Testis (tissue), 3 donors: ENCODE results near the gene HBG2. TPM values are rescaled to one million over a fixed set of nuclear protein-coding genes. Genes with fewer than 3 reads are reported as not detected.

Experiments used
- DNase-seq: peaks from one replicate; pipeline ENCODE4 v3.0.0-alpha.2; 2019
- H3K27ac ChIP-seq, 2 donors: fragments of 200-600 bp; sonication (generic); one replicate each; pipeline ENCODE4 v1.5.1; 2019
- H3K27me3 ChIP-seq: fragments of 200-600 bp; sonication (generic); one replicate; pipeline ENCODE4 v1.5.1; 2019
- H3K36me3 ChIP-seq: fragments of 200-600 bp; sonication (generic); one replicate; pipeline ENCODE4 v1.5.1; 2017; ENCODE audit warnings: low read depth; ENCODE audit errors: missing control alignments
- H3K4me1 ChIP-seq: fragments of 200-600 bp; sonication (generic); one replicate; pipeline ENCODE4 v1.5.1; 2019
- H3K4me3 ChIP-seq, 2 donors: fragments of 200-600 bp; sonication (generic); one replicate each; pipeline ENCODE4 v1.5.1; 2017 to 2019
- H3K9me3 ChIP-seq: fragments of 200-600 bp; sonication (generic); one replicate; pipeline ENCODE4 v1.5.1; 2017
- CTCF ChIP-seq, 3 experiments: fragments of 450-650 bp in 2 of 3; fragments of 200-600 bp in 1 of 3; sonication (generic) in 1 of 3; IDR thresholded peaks; one replicate each; pipeline ENCODE4 v1.5.1; 2016 to 2019; ENCODE audit warnings: antibody characterized with exemption in 3 of 3, mild to moderate bottlenecking in 2 of 3, moderate library complexity in 1 of 3
- POLR2A ChIP-seq: fragments of 450-650 bp; IDR thresholded peaks from one replicate; pipeline ENCODE4 v1.6.1; 2017; ENCODE audit warnings: antibody characterized with exemption, mild to moderate bottlenecking, moderate library complexity
- WGBS, 2 donors: methylation state at CpG; one replicate each; pipeline ENCODE4 v1.1.5; 2018; 5-methylcytosine and 5-hydroxymethylcytosine counted together
- intact Hi-C: fragments of 100-400 bp; cut with DNase I; formaldehyde crosslinking; loops from one replicate; pipeline ENCODE4 v1.15.1; 2023; ENCODE audit warnings: low total_unique reads
- polyA plus RNA-seq: library from polyadenylated mRNA; stranded (reverse); fragments of 350-450 nt; fragmentation: Illumina TruSeq; extraction: RNeasy Lipid Tissue Mini Kit (QIAGEN cat#74804); gene quantifications from one replicate; pipeline ENCODE4 v1.2.3, GENCODE V29; 2014; ENCODE audit warnings: low read depth, low replicate concordance; ENCODE audit not compliant: insufficient read depth
- total RNA-seq, 2 donors: library from RNA; depleted of rRNA; stranded (reverse); fragments of >200 nt; gene quantifications; one replicate each; pipeline ENCODE4 v1.2.3, GENCODE V29; 2016

HBG2 gene
- total and polyA plus RNA-seq, 3 donors from 2014 or later: not detected

GRCh38 chr11:5290106-5290505 lies 35.5 kb upstream of the HBG2 start:
- intact Hi-C loops: no loop called here
- Histone ChIP-seq H3K4me1 (no peaks in the 10 kb centered on the region), H3K36me3 (no peaks in the 10 kb centered on the region), H3K4me3 (no peak overlapping the region), H3K27me3 (no peaks in the 10 kb centered on the region), H3K27ac (no peak overlapping the region), H3K9me3 (no peaks in the 10 kb centered on the region)
- 83 to 98% methylated on average over 1 of the region's 1 CpG for WGBS, 2 donors
- TF ChIP-seq POLR2A (no peak), CTCF (IDR thresholded peaks at IDR 0.05) (no peak)
- no peak for DNase-seq

DNA sequence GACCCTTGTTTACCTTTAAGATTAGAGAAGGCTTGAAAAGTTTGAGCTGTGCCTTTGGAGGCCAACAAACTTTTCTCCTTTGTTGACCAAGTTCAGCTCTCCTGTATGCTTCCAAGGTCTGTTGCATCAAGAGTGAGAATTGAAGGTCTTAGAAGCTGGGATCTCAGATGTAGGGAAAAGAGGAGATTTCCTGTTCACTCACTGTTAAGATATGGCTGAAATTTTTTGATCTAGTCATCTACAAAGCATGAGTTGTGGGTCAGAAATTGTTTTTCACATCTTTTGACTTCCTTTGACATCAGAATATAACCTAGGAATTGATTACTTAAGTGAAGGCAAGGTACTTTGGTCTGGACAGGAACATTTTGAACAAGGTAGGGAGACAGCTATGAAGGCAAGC lies 35.1 kb upstream of the HBG2 start:
- no peak overlapping the region for H3K27ac ChIP-seq
- TF ChIP-seq POLR2A: no peak
- no peak for TF ChIP-seq CTCF (IDR thresholded peaks at IDR 0.05)
- no peaks in the 10 kb centered on the region for H3K9me3 ChIP-seq
- no peaks in the 10 kb centered on the region for H3K36me3 ChIP-seq
- H3K27me3 ChIP-seq: no peaks in the 10 kb centered on the region
- intact Hi-C loops: no loop called here
- no peaks in the 10 kb centered on the region for H3K4me1 ChIP-seq
- no peak for DNase-seq
- no peak overlapping the region for H3K4me3 ChIP-seq

DNA sequence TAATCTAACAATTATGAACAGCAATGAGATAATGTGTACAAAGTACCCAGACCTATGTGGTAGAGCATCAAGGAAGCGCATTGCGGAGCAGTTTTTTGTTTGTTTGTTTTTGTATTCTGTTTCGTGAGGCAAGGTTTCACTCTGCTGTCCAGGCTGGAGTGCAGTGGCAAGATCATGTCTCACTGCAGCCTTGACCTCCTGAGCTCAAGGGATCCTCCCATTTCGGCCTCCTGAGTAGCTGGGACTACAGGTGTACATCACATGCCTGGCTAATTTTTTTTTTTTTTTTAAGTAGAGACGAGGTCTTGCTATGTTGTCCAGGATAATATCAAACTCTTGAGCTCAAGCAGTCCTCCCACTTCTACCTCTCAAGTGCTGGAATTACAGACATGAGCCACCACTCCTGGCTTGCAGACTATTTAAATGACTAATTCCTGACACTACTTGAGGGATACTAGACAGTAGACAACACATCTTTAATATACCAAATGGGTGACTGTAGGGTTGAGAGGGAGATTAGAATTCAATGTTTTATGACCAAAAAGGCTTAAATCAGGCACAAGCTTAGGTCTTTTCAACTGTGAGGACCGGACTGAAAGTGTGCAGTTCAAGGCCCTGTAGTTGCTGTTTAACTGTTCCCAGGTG lies 34.4 kb upstream of the HBG2 start:
- DNase-seq: no peak

GRCh38 chr11:5288108-5288905 lies 33.7 kb upstream of the HBG2 start:
- H3K36me3 ChIP-seq: no peaks in the 10 kb centered on the region
- DNase-seq: no peak
- H3K27ac ChIP-seq: no peak overlapping the region
- intact Hi-C loops: no loop called here
- 79 to 82% methylated on average over 7 of the region's 7 CpGs for WGBS, 2 donors
- no peaks in the 10 kb centered on the region for H3K9me3 ChIP-seq
- H3K27me3 ChIP-seq: no peaks in the 10 kb centered on the region
- no peak overlapping the region for H3K4me3 ChIP-seq
- H3K4me1 ChIP-seq: no peaks in the 10 kb centered on the region
- TF ChIP-seq POLR2A (no peak), CTCF (IDR thresholded peaks at IDR 0.05) (no peak)

More for the DNA sequence above, 34.4 kb upstream of the HBG2 start:
- 80 to 88% methylated on average over 6 of the region's 6 CpGs for WGBS, 2 donors
- H3K27ac ChIP-seq: no peak overlapping the region
- intact Hi-C loops: no loop called here
- H3K36me3 ChIP-seq: no peaks in the 10 kb centered on the region
- H3K9me3 ChIP-seq: no peaks in the 10 kb centered on the region
- TF ChIP-seq POLR2A: no peak
- H3K4me1 ChIP-seq: no peaks in the 10 kb centered on the region
- H3K27me3 ChIP-seq: no peaks in the 10 kb centered on the region
- no peak overlapping the region for H3K4me3 ChIP-seq

DNA sequence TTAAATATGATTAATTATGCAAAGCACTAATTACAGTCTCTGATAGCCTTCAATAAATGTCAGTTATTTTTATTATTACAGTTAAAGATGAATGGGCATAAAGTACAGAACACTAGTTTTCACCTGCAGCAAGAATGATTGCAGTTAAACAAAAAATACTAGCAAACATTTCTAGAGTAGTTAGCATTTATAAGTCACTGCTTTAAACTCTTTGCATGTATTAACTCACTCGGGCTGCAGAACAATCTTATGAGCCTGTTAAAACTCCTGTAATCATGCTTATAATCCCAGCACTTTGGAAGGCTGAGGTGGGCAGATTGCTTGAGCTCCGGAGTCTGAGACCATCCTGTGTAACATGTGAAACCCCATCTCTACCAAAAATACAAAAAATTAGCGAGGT lies 32.3 kb upstream of the HBG2 start:
- Histone ChIP-seq H3K27me3 (no peaks in the 10 kb centered on the region), H3K27ac (no peak overlapping the region), H3K9me3 (no peaks in the 10 kb centered on the region), H3K36me3 (no peaks in the 10 kb centered on the region), H3K4me1 (no peaks in the 10 kb centered on the region), H3K4me3 (no peak overlapping the region)
- intact Hi-C loops: no loop called here
- TF ChIP-seq POLR2A: no peak
- no peak for TF ChIP-seq CTCF (IDR thresholded peaks at IDR 0.05)
- DNase-seq: no peak
- 81 to 91% methylated on average over 3 of the region's 3 CpGs for WGBS, 2 donors
